ENCODE results near the gene DSTN. TPM values are rescaled to one million over a fixed set of nuclear protein-coding genes. Genes with fewer than 3 reads are reported as not detected.

The DSTN gene
- total RNA-seq, 1 donor = 348 TPM

GRCh38 chr20:17636523-17637412 is 66.9 kb downstream of the DSTN start:
- peak; percentile 24 for DNase-seq (ENCODE audit: low read depth)
- TF ChIP-seq CTCF (IDR thresholded peaks at IDR 0.05; ENCODE audit: insufficient read depth, low read length) = peak; percentile 8
- H3K4me3 ChIP-seq (ENCODE audit: low read depth, low read length) = no peak overlapping the region

GRCh38 chr20:17637413-17637780 is 67.5 kb downstream of the DSTN start:
- H3K4me3 ChIP-seq (ENCODE audit: low read depth, low read length) = no peak overlapping the region
- DNase-seq (ENCODE audit: low read depth) = no peak
- TF ChIP-seq CTCF (IDR thresholded peaks at IDR 0.05; ENCODE audit: insufficient read depth, low read length) = no peak

- DNase-seq (ENCODE audit: low read depth) = no peak
- H3K4me3 ChIP-seq (ENCODE audit: low read depth, low read length) = no peak overlapping the region
- TF ChIP-seq CTCF (IDR thresholded peaks at IDR 0.05; ENCODE audit: insufficient read depth, low read length) = no peak
Observed at GRCh38 chr20:17637985-17638640, 68.2 kb downstream of the DSTN start.

- no peak overlapping the region for H3K4me3 ChIP-seq (ENCODE audit: low read depth, low read length)
- TF ChIP-seq CTCF (IDR thresholded peaks at IDR 0.05; ENCODE audit: insufficient read depth, low read length) = no peak
- no peak for DNase-seq (ENCODE audit: low read depth)
Observed at GRCh38 chr20:17638835-17639407, 69.0 kb downstream of the DSTN start.

GRCh38 chr20:17640146-17640874 is 70.4 kb downstream of the DSTN start:
- no peak for DNase-seq (ENCODE audit: low read depth)
- TF ChIP-seq CTCF (IDR thresholded peaks at IDR 0.05; ENCODE audit: insufficient read depth, low read length) = no peak
- no peak overlapping the region for H3K4me3 ChIP-seq (ENCODE audit: low read depth, low read length)

- H3K4me3 ChIP-seq (ENCODE audit: low read depth, low read length) = no peak overlapping the region
- TF ChIP-seq CTCF (IDR thresholded peaks at IDR 0.05; ENCODE audit: insufficient read depth, low read length) = no peak
- DNase-seq (ENCODE audit: low read depth) = no peak
Observed at GRCh38 chr20:17640875-17641378, 71.1 kb downstream of the DSTN start.

All from fibroblast of the aortic adventitia (primary cell).